Spleen (tissue), 7 donors: ENCODE data around the gene MACROD2.

Source experiments
- POLR2A ChIP-seq, 3 donors: fragments of 450-650 bp; IDR thresholded peaks; one replicate each; pipeline ENCODE4 v1.5.1; 2017; ENCODE audit warnings: antibody characterized with exemption in 3 of 3, mild to moderate bottlenecking in 1 of 3
- TF ChIP-seq, protein P1 (sequence below), 11 experiments: fragments of 200-600 bp in 7 of 11; fragments of 450-650 bp in 4 of 11; sonication (generic) in 4 of 11; IDR thresholded peaks in 8 of 11; conservative IDR thresholded peaks in 3 of 11; 1 replicate in 7 of 11; 2 replicates in 4 of 11; pipeline versions ENCODE4 v1.4.0 to v1.8.0; 2016 to 2021; ENCODE audit warnings: antibody characterized with exemption in 11 of 11, inconsistent platforms in 4 of 11, mild to moderate bottlenecking in 1 of 11
- donor health status: DM: no; HTN: no; CAD: no; lungs with moderate emphysema.
- donor health status: DM: no; HTN: no; CAD: no.
- donor health status: DM: no; HTN: no; CAD: no.

DNA sequence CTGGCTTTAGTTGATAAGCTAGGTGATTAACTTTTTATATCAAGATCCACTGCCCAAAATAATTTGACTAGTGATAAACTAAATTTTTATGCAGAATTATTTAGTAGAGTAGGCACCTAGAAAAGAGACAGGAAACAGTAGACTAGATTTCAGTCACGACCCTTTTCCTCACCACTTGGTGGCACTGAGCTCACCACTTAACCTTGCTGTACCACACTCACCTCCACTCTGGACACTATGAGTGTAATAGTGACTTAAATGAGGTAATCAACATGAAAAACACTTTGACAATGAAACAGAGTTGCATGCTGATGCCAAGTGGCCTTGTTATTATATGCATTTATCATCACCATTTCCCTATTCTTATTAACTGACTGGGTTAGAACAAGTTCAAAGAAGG, 1847.6 kb downstream of the MACROD2 start:
- TF ChIP-seq POLR2A (IDR thresholded peaks at IDR 0.05): no peak
- TF ChIP-seq, protein P1, sequence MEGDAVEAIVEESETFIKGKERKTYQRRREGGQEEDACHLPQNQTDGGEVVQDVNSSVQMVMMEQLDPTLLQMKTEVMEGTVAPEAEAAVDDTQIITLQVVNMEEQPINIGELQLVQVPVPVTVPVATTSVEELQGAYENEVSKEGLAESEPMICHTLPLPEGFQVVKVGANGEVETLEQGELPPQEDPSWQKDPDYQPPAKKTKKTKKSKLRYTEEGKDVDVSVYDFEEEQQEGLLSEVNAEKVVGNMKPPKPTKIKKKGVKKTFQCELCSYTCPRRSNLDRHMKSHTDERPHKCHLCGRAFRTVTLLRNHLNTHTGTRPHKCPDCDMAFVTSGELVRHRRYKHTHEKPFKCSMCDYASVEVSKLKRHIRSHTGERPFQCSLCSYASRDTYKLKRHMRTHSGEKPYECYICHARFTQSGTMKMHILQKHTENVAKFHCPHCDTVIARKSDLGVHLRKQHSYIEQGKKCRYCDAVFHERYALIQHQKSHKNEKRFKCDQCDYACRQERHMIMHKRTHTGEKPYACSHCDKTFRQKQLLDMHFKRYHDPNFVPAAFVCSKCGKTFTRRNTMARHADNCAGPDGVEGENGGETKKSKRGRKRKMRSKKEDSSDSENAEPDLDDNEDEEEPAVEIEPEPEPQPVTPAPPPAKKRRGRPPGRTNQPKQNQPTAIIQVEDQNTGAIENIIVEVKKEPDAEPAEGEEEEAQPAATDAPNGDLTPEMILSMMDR (IDR thresholded peaks at IDR 0.05 in 8 of 11, conservative IDR thresholded peaks at IDR 0.05 in 3 of 11): peak in 1 of 11 experiments; percentile 20
